ENCODE results near the gene DHX35.

DHX35 gene

DNA sequence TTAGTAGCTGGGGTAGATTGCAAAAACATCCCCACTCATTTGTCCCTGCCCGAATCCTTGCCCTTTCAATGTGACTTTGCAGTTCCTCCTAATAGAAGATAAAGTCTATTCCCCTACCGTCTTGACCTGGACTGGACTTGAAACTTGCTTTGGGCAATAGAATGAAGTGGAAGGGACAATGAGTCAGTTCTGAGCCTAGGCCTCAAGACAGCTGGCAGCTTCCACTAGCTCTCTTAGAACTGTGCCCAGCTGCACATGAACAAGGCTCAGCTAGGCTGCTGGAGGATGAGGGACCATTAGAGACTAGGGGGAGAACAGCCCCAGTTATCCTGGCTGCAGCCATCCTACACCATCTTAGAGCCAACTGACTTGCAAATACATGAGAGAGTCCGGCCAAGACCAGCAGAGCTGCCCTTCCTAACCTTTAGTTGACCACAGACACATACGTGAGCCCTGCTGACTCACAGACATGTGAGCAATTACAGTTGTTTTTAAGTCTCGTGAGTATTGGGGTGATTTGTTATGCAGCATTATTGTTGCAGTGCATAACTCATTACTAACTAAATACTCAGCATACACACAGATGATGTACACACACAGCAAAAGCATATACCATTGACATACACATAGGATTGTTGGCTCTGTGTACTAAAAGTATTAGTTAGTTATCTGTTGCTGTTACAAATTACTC lies 105.5 kb downstream of the DHX35 start:
- DNase-seq, result no peak

DNA sequence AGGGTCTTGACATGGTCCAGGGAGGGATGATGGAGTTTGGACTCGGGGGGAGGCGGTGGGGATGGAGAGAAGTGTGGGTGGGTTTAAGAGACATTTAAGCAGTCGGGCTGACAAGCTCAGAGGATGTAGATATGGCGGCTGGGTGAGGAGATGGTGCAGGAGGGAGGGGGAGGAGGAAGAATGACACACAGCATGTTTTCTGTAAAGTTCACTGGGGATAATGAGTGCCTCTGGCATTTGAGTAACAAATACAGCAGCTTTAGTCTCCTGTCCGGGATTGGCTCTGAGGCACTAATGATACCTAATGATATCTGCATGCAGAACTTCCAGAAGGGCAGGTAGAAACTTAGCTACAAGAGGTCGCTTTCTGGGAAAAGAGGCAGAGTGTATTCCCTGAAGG lies 107.8 kb downstream of the DHX35 start:
- no peak for DNase-seq

DNA sequence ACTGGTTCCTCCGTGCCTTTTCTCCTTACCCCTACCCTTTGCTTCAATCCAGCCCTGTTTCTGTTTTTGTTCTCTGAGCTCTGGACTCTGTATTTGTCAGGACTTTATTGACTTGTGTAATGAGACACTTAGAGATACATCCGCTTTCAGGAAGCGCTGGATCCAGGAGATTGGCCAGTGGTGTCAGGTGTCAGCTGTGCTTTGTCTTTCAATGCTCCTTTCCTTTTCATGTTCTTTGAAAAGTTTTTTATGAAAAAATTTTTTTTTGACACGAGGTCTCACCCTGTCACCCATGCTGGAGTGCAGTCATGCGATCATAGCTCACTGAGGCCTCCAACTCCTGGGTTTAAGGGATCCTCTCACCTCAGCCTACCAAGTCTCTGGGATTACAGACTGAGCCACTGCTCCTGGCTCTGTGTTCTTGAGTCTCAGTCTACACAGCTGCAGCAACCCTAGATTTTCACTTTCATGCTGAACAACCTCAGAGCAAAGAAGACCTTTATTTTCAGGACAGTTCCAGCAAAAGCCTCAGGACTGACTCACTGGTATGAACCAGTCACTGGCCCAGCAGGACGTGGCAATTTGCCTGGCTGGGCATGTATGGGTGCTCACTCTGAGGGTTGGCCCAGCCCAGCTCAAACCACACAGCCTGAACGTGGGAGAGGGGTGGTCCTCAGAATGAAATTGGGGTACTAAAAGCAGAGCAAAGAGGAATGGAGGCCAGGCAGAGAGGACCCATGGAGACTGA lies 108.5 kb downstream of the DHX35 start:
- DNase-seq, result no peak

DNA sequence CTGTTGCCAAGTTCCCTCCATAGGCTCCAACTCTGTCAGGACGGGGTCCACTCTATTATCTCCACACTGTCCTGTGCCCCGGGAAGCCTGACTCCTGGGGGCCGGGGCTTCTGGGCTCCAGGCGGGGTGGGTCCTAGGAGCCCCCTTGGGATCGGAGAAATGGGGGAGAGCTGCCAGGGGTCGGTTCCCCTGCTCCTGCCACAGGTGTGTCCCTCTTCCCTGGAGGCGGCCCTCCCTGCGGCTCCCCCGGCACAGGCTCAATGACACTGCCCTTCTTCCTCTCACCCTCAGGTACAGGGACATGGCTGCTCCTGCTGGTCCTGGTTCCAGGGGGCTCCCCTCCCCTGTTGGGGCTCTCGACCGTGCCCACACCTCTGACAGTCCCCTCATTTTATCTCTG lies 110.0 kb downstream of the DHX35 start:
- no peak for DNase-seq

DNA sequence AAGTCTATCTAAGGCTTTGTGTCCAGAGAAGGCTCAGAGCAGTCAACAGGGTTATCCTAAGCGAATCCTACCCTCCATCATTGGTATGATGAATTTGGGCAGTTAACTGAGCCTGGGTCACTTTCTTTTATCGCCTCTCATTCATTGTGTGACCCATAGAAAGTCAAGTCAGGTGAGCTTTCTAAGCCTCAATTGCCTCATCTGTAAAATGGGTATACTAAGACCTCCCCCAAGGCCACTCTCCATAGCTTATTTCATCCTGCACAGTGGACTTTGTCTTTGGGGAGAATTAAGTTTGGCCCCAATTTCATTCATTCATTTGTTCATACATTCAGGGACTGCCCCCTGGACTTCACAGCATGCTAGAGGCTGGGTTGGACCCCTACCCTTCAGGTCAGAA lies 110.5 kb downstream of the DHX35 start:
- DNase-seq, result no peak

DNA sequence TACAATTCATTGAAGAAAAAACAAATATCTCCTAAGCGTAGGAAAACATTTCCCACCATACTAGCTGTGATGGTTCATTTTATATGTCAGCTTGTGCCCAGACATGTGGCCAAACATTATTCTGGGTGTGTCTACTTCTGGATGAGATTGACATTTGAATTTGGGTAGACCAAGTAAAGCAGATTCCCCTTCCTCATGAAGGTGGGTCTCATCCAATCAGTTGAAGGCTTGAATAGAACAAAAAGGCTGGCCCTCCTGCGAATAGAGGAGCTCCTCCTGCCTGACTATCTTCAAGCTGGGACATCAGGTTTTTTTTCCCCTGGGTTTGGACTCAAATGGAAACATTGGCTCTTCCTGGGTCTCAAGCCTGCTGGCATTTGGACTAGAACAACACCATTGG lies 113.6 kb downstream of the DHX35 start:
- DNase-seq, result no peak

DNA sequence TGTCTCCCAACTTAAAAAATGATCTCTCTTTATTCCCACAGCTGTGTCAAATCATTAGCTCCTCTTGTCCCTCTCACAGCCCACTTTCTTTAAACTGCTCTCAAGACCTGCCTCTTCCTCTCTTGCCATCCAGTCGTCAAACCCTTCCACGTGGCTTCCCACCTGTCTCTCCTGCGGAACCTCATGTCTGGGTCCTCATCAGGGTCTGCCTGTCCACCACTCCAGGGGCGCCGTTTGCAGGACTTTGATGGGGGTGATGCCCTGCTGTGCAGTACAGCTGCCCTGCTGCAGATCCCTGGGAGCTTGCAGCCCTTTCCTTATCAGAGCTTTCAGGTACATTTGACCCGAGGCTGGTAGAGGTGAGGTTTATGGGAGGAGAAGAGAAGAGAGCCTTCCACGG lies 114.8 kb downstream of the DHX35 start:
- no peak for DNase-seq

DNA sequence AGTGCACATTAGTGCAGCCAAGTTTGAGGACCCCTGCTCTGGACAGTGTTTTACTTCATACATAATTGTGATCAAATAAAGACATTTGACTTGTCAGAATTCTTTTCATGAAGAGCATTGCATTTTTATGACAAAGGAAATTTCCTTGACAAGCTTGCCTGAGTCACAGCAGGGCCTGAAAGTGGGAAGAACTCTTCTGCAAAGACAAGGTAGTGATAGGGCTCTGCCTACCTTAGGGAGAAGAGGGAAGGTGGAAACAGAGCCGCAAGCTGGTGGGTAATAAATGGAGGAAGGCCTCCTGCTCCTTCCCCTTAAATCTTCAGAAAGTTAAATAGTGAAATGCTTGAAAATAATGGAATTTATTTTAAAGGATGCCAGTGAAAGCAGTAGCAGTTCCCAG lies 118.2 kb downstream of the DHX35 start:
- no peak for DNase-seq

DNA sequence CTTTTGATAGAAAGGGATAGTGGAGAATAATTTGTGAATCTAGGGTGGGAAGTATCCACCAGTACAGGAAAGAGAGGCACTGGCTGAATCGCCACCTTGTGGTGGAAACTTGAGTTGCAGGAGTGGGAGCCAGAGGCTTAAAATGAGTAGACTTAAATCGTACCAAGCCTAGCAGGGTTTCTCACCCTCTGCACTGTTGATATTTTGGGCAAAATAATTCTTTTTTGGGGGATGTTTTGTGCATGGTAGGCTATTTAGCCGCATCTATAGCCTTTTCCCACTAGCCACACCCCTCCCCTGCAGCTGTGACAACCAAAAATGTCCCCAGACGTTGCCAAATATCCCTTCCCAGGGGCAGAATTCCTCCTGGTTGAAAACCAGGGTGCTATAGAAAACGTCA lies 119.1 kb downstream of the DHX35 start:
- DNase-seq, result peak; percentile 86

DNA sequence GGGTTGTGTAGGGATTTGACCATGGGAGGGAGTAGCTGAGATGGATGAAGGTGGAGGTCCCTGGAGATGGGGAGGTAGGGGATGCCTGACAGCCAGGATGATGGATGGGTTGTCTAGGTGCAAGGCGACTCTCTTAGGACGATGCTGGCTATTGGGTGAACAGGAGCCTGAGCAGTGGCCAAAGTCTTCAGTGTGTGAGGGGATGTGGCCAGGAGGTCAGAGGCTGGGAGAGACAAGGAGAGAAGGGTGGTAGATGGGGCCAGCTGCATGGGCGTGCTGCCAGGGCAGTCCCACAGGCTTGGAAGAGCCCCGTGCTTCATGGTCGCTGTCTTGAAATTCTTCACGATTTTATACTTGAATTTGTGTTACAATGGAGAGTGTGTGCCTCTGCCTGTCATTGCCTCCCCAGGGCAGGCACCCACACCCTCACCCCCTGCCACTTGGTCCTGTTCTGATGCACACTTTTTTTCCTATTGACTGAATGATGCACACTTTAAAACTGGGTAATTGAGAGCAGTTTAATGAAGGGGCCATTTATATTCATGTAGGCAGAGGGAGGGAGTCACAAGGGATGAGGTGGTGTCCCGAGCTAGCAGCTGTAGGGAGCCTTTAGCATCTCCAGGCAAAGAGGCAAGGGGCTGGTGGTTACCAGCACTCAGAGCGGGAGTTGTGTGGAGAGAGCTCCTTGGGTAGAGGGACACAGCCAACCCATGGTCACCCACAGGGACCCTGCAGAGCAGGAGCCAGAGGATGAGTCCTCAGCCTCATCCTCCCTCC lies 120.7 kb downstream of the DHX35 start:
- no peak for DNase-seq

DNA sequence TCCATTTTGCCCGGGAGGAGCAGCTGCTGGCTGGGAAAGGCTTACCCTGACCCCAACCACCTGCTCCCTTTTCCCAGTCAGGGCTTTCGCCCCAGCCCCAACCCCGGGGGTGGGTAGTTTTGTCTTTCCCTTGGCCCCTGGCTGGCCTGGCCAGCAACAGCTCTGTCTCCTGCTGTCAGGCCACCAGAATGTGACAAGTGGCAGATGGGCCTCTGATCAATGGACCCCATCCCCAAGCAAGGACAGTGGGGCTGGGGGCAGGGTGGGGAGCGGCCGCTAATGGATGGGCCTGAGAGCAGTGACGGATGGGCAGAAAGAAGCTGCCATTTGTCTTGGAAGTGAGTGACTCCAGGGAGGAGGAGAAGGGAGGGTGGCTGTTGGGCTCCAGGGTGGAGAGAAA lies 121.6 kb downstream of the DHX35 start:
- DNase-seq, result no peak

DNA sequence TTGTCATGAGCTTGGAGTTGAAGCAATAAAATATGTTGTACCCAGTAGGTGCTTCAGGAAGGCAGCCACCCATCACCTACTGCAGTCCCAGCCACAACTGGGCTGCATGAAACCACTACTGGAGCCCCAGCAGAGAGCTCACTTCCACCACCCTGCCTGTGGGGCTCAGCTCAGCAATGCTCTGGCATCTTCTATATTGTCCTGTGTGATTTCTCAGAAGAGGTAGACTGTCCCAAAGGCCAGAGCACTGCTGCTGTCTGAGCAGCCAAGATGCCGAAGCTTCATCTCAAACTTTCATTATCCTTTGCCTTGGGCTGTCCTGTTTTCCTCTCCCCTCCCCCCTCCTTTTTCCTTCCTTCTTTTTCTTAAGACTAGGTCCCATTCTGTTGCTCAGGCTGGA lies 126.9 kb downstream of the DHX35 start:
- DNase-seq, result no peak
